Stimulated activated naive CD8-positive, alpha-beta T cell treated with anti-CD3 and anti-CD28 coated beads, Interleukin-15, Interleukin-2, amounts not matched to agents 100 U/mL and 50 U/mL, for 24 hours (primary cell): Measurements from ENCODE around the gene DHRS12.

Experiments
- ATAC-seq: fragments of 150-1000 bp; cut with Tn5 transposase; one replicate; pipeline ENCODE4 v1.10.0; 2021
- DNase-seq: peaks from one replicate; pipeline ENCODE4 v3.0.0; 2021

Gene DHRS12

GRCh38 chr13:51759240-51759639 lies 44.7 kb downstream of the DHRS12 start:
- ATAC-seq: no peak
- DNase-seq: no peak

GRCh38 chr13:51758691-51759090 lies 45.3 kb downstream of the DHRS12 start:
- DNase-seq (no peak), ATAC-seq (no peak)

- no peak for ATAC-seq
- DNase-seq: no peak
Observed at GRCh38 chr13:51756651-51757050, 47.3 kb downstream of the DHRS12 start.

- ATAC-seq (no peak), DNase-seq (no peak)
Observed at GRCh38 chr13:51747438-51748434, 56.2 kb downstream of the DHRS12 start.

GRCh38 chr13:51746802-51747201 lies 57.2 kb downstream of the DHRS12 start:
- DNase-seq (no peak), ATAC-seq (no peak)

- ATAC-seq: no peak
- DNase-seq: no peak
Observed at GRCh38 chr13:51745243-51745642, 58.7 kb downstream of the DHRS12 start.

GRCh38 chr13:51742611-51743010 lies 61.4 kb downstream of the DHRS12 start:
- DNase-seq (no peak), ATAC-seq (no peak)

GRCh38 chr13:51742031-51742430 lies 61.9 kb downstream of the DHRS12 start:
- no peak for DNase-seq
- ATAC-seq: no peak

- ATAC-seq (no peak), DNase-seq (no peak)
Observed at GRCh38 chr13:51740698-51741097, 63.3 kb downstream of the DHRS12 start.

- DNase-seq: no peak
- no peak for ATAC-seq
Observed at GRCh38 chr13:51739027-51739764, 64.8 kb downstream of the DHRS12 start.

- no peak for DNase-seq
- peak; percentile 79 for ATAC-seq
Observed at GRCh38 chr13:51738226-51738905, 65.6 kb downstream of the DHRS12 start.

GRCh38 chr13:51737609-51738008 lies 66.4 kb downstream of the DHRS12 start:
- peak; percentile 50 for ATAC-seq
- DNase-seq: peak; percentile 35

GRCh38 chr13:51734786-51735185 lies 69.2 kb downstream of the DHRS12 start:
- ATAC-seq: no peak
- DNase-seq: no peak

GRCh38 chr13:51733374-51734298 lies 70.3 kb downstream of the DHRS12 start:
- no peak for ATAC-seq
- DNase-seq: no peak

GRCh38 chr13:51731759-51732158 lies 72.2 kb downstream of the DHRS12 start:
- no peak for DNase-seq
- no peak for ATAC-seq

- DNase-seq (no peak), ATAC-seq (no peak)
Observed at GRCh38 chr13:51730927-51731326, 73.0 kb downstream of the DHRS12 start.

- peak; percentile 90 for ATAC-seq
- DNase-seq: peak; percentile 57
Observed at GRCh38 chr13:51729866-51730553, 74.0 kb downstream of the DHRS12 start.

- no peak for ATAC-seq
- no peak for DNase-seq
Observed at GRCh38 chr13:51728972-51729371, 75.0 kb downstream of the DHRS12 start.

- no peak for ATAC-seq
- no peak for DNase-seq
Observed at GRCh38 chr13:51728275-51728673, 75.7 kb downstream of the DHRS12 start.

GRCh38 chr13:51727634-51728274 lies 76.2 kb downstream of the DHRS12 start:
- ATAC-seq: no peak
- no peak for DNase-seq
